NCI-H2196 (cell line): ENCODE data around the gene RERGL.
"Not testable (repeated sequence)": the region's sequence is repeated elsewhere in the genome, so short reads cannot be mapped to it uniquely, and the experiment has no call there.

Source experiments
- DNase-seq: peaks from one replicate; lab custom pipeline; 2025; ENCODE audit not compliant: unreplicated experiment; lab: John Stamatoyannopoulos, UW

RERGL gene, protein sequence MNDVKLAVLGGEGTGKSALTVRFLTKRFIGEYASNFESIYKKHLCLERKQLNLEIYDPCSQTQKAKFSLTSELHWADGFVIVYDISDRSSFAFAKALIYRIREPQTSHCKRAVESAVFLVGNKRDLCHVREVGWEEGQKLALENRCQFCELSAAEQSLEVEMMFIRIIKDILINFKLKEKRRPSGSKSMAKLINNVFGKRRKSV

DNA sequence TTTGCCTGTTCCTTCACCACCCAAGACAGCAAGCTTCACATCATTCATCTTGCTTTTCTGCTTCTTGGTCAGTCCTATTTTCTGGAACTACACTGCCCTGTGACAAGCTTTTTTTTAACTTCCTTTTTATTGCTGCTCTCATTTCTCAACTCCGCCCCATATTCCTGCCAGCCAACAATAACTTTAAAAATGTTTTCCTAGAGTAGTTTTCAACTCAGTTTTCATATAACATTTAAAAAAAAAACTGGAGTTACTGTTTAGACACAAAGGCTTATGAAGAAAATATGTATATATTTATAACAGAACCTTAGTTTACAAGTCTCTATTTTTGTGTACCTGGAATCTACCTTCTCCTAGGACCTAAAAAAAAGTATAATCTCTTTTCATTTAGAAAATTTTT is at the start of gene RERGL:
Gene RERGL (minus strand): TSS at position 101 of the 400 bp plus-strand sequence. CDS start 53 bp downstream, at position 48.
- DNase-seq = no peak

DNA sequence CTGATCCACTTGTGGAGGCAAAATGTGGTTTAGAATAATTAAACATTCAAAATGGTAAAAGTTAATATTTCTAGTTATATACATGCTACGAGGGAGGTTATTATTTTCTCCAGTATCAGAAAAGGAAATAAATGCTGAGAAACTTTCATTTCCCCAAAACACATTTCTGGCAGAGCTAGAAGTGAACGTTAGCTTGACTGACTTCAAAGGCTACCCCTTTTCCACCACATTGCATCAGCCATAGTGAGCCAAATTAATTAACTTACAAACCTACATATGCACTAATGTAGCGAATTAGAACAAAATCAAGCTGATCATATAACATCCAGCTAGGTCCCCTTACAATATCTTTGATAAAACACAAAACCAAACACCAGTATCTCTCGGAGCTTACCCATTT is 49.3 kb upstream of the RERGL start:
- no peak for DNase-seq

DNA sequence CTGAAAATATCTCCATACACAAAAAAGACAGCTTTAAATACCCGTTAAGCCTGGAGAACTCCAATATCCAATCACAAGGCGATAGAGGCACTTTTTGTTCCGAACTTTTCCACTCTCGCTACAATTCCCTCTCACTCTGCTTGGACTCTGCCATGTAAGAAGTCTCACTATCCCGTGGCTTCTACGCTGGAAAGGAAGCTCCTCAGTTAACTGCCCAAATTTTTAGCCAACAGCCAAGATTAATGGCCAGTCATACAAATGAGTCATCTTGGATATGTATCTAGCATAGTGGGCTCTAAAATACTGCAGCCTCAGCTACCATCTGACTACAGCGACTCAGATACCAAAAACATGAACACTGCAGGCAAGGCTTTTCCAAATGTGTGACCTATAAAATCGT is 45.5 kb upstream of the RERGL start:
- no peak for DNase-seq

DNA sequence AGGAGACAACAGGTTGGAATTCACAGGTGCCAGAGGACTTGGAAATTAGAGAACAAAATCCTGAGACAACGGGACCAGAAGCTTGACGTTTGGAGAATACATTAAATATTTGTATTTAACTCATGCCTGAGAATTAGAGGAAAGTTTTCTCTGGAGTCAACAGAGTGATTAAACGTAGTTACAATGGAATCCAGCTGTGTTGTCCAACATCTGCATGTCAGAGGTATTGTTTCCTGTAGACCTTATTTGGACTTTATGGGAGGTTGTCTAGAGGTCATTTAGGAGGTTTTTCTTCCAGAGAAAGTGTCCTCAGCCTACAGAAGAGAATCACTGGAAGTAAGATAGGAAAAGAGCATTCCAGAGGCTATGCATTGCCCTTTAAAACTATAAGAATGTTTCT is 45.1 kb upstream of the RERGL start:
- no peak for DNase-seq

DNA sequence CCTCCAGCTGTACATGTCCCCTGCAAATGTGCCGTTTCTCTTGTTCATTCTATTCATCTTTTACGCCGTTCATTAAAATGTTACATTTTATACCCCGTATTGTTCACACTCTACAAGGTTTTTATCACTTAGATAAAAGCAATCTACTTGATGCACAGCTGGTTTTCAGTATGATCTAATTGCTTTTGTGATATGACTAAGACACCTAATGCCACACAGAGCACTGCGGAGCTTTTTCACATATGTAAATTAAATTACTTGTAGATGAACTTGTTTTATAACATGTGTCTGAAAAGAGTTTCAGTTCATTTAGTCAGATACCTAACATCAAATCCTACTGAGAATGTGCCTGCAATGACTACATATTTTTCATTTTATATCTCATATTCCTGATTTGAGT is 40.9 kb upstream of the RERGL start:
- DNase-seq = no peak

DNA sequence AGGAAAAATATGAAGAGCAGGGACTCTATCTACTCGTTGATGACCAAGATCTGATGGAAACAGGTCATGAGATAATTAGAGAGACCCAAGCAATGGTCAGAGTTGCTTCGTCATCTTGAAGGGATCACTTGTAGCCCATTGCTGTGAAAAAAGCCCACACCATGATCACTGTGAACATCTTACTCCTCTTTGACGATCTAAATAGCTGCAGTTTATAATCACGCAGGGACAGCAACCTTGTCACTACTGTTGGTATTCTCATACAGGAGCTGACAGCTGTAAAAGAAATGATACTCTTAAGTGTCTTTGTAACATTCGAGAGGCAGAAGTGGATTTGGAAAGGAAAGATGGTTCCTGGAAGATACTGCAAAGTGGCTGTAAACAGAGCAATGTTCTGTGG is 33.7 kb upstream of the RERGL start:
- no peak for DNase-seq

DNA sequence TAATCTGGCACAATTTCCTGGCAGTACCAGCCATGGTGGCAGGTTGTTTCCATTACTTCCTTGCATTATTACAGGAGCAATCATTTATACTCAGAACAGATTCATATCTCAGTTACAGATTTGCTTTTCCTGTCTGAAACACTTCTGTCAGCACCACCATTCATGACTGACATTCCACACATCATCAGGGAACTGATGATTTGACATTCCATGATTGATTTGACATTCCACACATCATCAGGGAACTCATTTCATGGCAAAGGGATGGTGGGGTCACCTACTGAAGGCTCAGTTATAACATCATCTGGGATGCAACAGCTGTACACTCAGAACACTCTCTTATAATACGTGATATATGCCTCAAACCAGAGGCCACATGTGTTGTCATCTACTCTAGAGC is 30.9 kb upstream of the RERGL start:
- DNase-seq = no peak

DNA sequence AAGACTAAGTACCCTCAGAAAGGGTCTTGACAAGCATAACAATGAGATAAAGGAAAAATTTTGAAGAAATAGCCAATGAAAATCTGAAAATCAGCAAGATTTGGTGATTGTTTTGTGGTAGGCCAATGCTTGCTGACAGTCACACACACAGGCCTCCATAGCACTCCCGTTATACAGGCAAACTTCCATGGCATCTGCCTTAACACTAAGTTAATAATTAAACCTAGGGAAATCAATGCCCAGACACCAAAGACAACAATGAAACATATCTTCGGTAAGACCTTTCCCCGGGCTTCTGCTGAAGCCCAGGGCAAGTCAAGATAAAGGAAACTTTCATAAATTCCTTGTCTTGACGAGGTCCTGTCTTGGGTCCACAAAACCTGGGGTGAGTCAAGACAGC is 18.6 kb upstream of the RERGL start:
- no peak for DNase-seq

DNA sequence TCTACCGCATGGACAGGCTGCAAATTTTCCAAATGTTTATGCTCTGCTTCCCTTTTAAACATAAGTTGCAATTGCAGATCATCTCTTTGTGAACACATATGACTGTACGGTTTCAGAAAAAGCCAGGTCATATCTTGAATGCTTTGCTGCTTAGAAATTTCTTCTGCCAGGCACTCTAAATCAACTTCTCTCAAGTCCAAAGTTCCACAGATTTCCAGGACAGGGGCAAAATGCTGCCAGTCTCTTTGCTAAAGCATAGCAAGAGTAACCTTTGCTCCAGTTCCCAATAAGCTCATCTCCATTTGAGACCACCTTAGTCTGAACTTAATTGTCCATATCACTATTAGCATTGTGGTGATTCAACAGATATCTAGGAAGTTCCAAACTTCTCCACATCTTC is 13.6 kb upstream of the RERGL start:
- DNase-seq = no peak

DNA sequence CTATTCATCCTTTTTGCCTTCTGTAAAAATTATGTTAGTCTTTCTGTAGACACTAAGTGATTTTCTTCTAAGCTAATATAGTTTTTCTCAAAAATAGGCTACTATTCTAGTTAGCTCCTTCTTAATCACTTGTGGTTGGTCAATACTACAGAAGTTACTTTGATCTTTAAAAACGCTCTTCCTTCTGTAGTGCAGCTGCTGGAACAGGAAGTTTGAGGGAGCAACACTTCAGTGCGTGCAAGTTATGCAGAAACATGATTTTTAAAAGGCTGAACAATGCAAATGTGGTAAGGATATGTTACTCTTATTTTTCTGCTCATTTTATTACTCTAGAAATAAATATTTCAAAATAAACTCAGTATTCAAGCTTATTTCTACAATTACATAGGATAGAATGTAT is 11.1 kb upstream of the RERGL start:
- no peak for DNase-seq

DNA sequence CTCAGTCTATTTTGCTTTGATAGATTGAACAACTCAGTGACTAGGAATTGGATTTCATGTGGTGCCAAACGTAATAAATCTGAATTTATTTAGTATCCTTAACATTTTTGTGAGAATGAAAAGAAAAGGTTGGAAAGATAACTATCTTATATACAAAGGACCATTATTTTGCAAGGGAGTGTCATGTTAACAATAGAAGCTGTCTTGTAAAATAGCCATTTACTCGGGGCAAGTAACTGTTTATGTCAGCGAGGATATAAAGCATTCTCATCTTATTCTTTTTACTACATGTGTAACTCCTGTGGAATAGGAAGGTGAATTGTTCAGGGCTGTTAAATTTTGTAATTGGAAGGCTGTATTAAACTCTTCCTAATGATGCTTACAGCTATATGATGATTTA is 5.9 kb downstream of the RERGL start:
- no peak for DNase-seq

DNA sequence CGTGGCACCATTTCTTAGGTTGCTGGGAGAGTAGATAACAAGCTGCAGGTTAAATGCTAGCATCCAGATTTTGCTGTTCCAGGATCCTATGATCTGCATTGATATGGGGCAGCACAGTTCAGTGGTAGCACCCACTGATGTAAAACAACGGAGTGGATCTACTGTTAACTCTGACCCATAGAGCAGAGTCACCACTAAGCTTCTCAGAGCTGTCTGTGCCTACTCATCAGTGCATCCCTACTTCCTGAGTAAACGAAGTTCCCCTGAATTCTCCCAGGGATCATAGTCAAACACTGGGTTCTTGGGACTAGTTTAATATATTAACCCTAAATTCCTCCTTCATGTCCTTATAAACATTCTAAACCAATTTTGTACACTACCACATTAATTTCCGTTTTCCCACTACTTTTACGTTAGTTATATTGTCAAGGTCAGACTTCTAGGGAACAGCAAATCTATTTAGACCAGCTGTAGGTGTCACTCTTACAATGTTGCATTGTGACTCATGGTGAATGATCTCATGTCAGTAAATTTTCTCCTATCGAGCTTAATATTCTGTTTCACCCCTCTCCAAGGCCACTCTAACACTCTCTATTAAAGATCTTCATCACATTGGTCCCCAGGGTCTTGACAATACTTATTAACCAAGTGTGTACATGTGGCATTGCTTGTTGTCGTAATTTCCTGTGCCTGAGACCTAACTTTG is 10.3 kb downstream of the RERGL start:
- no peak for DNase-seq

DNA sequence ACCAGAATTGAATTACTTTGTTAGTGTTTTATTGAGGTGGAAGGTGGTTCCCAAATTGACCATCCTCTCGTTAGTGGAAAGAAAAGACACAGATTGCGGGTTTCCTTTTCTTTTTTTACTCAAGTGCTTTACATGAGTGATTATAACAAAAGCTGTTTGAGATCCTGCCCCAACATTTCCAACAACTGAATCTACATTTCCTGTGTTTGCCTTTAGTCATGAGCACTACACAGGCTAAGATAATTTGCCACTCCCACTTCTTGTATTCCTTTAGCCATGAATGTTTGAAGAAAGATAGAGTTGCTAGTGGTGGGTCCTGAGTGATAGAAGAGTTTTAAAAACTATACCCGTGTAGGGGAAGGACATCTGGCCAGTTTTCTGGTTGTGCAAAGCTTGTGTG is 16.0 kb downstream of the RERGL start:
- no peak for DNase-seq

DNA sequence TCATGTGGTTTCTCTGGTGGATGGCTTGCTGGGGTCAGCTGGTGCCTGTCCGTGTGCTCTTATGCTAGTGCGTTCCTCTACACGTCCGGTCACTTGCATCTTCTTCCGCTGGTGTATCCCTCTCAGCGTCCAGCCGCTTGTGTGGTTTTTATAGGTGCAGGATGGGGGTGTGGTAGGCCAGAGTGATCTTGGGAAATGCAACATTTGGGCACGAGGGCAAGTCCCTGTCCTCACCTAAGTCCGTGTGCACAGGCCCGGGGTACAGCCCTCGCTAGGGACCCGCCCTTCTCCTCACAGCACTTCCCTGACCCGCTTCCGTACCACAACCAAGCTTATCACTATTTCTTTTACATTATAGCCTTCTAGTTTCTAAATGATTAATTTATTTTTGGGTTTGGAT is 17.3 kb downstream of the RERGL start:
- DNase-seq = no peak

DNA sequence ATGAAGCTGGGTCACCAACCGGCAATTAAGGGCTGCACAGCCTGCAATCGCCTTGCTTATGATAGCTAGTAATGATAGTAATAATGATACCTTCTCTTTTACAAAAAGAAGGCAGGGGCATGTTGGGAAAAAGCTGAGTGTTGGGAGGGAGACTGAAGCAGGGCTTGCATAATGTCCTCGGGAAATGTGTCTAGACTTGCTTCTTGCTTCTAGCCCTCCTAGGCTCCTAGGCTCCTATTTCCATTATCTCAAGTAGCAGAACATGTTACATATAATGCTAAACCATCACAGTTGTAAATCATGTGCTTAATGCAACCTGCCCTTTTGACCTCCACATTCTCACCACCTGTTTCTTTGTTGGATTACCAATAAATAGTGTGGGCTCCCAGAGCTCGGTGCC is 18.7 kb downstream of the RERGL start:
- DNase-seq = no peak

DNA sequence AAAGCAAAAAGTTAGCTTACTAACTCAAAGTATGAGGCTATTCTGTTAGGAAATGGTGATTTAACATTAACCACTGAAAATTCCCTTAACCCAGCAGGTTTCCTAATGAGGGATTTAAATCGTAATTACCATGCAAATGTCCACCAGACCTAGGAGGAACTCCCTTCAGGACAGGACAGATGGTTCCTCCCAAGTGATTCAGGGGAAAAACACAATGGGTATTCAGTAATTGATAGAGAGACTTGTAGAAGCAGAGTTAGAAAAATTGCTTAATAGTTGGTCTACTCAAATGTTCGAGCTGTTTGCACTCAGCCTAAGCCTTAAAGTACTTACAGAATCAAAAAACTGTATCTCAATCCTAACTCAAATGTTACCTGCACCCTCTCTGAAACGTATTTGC is 21.6 kb downstream of the RERGL start:
- DNase-seq = no peak

DNA sequence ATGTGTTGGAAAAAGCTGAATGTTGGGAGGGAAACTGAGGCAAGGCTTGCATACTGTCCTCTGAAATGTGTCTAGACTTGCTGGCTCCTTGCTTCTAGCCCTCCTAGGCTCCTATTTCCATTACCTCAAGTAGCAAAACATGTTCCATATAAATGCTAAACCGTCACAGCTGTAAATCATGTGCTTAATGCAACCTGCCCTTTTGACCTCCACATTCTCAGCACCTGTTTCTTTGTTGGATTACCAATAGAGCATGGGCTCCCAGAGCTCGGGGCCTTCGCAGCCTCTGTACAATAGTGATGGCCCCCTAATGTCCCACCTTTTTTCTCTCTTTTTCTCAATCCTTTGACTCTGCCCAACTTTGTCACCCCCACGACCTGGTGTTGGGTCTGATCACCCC is 23.3 kb downstream of the RERGL start:
- DNase-seq = no peak

DNA sequence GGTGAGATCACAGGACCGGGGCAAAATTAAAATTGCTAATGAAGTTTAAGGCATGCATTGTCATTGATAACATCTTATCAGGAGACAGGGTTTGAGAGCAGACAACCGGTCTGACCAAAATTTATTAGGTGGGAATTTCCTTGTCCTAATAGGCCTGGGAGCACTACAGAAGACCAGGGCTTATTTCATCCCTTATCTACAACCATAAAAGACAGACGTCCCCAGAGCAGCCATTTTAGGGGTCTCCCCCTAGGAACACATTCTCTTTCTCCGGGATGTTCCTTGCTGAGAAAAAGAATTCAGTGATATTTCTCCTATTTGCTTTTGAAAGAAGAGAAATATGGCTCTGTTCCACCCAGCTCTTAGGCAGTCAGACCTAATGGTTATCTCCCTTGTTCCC is 27.1 kb downstream of the RERGL start:
- not testable (repeated sequence) for DNase-seq

DNA sequence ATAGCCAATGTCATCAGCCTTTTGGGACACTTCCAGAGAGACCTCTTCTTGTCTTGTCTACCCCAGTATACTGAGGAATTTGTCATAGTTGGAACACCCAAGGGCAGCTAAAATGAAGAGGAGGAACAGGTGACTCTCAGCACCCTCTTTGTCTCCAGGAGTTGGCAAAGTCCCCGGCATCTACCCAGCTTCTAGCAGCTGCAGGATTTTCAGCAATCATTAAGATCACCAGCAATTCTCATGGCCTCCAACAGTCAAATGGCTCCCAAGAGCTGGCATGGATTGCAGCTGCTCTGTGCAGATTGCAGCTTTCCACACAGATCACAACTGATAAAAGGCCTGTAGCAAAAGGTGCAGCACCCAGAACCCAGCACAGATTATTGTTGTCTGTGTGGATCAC is 32.9 kb downstream of the RERGL start:
- DNase-seq = no peak

DNA sequence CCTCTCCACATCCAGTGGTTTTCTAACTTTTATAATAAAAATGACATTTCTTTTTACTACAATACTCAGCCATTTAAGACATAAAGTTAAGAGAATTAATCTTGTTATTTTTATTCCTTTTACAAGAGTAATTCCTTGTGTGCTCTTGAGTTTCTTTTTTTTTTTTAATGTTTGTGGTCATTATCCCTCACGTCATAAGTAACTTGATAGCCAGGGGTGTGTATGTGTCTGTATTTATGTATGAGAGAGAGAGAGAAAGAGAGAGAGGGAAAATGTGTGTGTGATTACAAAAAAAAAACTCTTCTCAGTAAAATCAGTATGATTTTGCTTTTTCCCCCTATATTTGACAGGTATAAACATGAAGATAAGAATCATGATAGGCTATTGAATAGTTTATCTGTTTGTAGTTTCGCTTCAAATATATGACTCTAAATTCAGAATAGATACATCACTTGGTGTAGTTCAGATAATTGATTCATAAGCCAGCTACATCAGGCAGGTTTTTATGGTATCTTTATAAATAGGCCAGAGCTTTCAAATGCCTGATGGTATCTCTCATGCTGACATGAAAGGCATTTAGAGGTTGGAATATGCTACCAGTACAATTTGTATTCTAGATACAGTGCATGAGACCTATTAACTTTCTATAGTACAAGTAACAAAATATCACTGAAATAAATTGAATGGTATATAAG is 34.9 kb downstream of the RERGL start:
- DNase-seq = no peak

DNA sequence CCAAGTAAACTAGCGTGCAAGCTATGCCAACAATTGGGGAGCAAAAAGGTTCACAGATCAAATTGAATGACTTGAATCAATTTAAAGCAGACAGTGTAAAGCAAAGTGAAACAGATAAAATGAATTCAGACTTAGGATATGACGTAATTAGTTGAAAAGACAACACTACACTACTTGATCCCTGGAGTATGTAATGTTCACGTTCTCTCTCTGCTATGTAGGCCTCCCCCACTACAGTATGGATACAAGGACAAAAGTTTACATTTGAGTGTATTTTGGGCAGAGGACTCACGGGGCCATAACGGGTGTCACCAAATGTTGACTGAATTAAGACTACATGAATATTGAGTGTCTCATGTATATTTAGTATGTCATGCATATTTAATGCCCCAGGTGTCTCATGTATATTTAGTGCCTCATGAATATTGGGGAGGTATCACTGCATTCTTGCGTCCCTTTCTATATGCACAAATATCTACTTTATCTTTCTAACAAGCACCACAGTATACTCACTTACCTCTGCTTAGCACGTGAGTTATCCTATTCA is 44.5 kb downstream of the RERGL start:
- DNase-seq = no peak

DNA sequence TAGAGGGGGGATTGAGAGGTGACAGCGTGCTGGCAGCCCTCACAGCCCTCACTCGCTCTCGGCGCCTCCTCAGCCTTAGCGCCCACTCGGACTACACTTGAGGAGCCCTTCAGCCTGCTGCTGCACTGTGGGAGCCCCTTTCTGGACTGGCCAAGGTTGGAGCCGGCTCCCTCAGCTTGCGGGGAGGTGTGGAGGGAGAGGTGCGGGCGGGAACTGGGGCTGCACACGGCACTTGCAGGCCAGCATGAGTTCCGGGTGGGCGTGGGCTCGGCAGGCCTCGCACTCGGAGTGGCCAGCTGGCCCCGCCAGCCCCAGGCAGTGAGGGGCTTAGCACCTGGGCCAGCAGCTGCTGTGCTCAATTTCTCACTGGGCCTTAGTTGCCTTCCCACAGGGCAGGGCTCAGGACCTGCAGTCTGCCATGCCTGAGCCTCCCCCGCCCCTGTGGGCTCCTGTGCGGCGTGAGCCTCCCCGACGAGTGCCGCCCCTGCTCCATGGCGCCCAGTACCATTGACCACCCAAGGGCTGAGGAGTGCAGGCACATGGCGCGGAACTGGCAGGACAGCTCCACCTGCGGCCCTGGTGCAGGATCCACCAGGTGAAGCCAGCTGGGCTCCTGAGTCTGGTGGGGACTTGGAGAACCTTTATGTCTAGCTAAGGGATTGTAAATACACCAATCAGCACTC is 49.8 kb downstream of the RERGL start:
- DNase-seq = not testable (repeated sequence)
